Choroid plexus epithelial cell (primary cell): Measurements from ENCODE around the gene PINLYP.

Experiments
- DNase-seq: peaks from one replicate; pipeline ENCODE4 v3.0.0-alpha.2; 2010; ENCODE audit warnings: low read depth
- H3K4me3 ChIP-seq: 2 replicates; pipeline ENCODE4 v1.5.1; 2011; ENCODE audit warnings: low read depth, mild to moderate bottlenecking, control low read depth, low read length, moderate library complexity
- CTCF ChIP-seq: conservative IDR thresholded peaks from 2 replicates; pipeline ENCODE4 v1.5.1; 2011; ENCODE audit warnings: low read depth, mild to moderate bottlenecking, control low read depth, inconsistent platforms, low read length, moderate library complexity

The PINLYP gene

GRCh38 chr19:43551399-43552197 is 24.0 kb upstream of the PINLYP start:
- TF ChIP-seq CTCF, result no peak
- no peak for DNase-seq
- H3K4me3 ChIP-seq, result no peak overlapping the region

- TF ChIP-seq CTCF, result no peak
- H3K4me3 ChIP-seq, result no peak overlapping the region
- DNase-seq, result no peak
These were observed 23.5 kb upstream of the PINLYP start for GRCh38 chr19:43552198-43552450.

- TF ChIP-seq CTCF, result no peak
- no peak for DNase-seq
- no peak overlapping the region for H3K4me3 ChIP-seq
These were observed 23.0 kb upstream of the PINLYP start for GRCh38 chr19:43552616-43553015.

GRCh38 chr19:43553656-43554055 is 21.9 kb upstream of the PINLYP start:
- H3K4me3 ChIP-seq, result no peak overlapping the region
- no peak for DNase-seq
- TF ChIP-seq CTCF, result no peak

GRCh38 chr19:43554317-43554895 is 21.2 kb upstream of the PINLYP start:
- H3K4me3 ChIP-seq, result no peak overlapping the region
- no peak for DNase-seq
- TF ChIP-seq CTCF, result no peak

GRCh38 chr19:43555185-43555770 is 20.3 kb upstream of the PINLYP start:
- peak; percentile 87 for DNase-seq
- no peak overlapping the region for H3K4me3 ChIP-seq
- peak; percentile 97 for TF ChIP-seq CTCF

GRCh38 chr19:43560687-43561086 is 14.9 kb upstream of the PINLYP start:
- H3K4me3 ChIP-seq, result no peak overlapping the region
- peak; percentile 50 for DNase-seq
- peak; percentile 52 for TF ChIP-seq CTCF
